Esophagus squamous epithelium (tissue), 5 donors: ENCODE results near the gene PDCD6IP. TPM values are rescaled to one million over a fixed set of nuclear protein-coding genes. Genes with fewer than 3 reads are reported as not detected.

Experiments used
- DNase-seq: peaks from one replicate; lab custom pipeline; 2025; lab: John Stamatoyannopoulos, UW
- H3K27ac ChIP-seq, 4 donors: fragments of 200-600 bp; sonication (generic); one replicate each; pipeline ENCODE4 v1.5.1; 2016 to 2019; ENCODE audit warnings: mild to moderate bottlenecking in 1 of 4
- H3K27me3 ChIP-seq, 4 donors: fragments of 200-600 bp; sonication (generic); 1 replicate in 3 of 4; 2 replicates in 1 of 4; pipeline versions ENCODE4 v1.5.1 to v1.6.0; 2017 to 2021; ENCODE audit warnings: antibody characterized with exemption in 1 of 4
- H3K36me3 ChIP-seq, 3 donors: fragments of 200-600 bp; sonication (generic); one replicate each; pipeline ENCODE4 v1.5.1; 2016 to 2019
- H3K4me1 ChIP-seq, 3 donors: fragments of 200-600 bp; sonication (generic); one replicate each; pipeline ENCODE4 v1.5.1; 2017 to 2019
- H3K4me3 ChIP-seq, 4 donors: fragments of 200-600 bp; sonication (generic); 1 replicate in 3 of 4; 2 replicates in 1 of 4; pipeline ENCODE4 v1.5.1; 2016 to 2019; ENCODE audit warnings: mild to moderate bottlenecking in 2 of 4, moderate library complexity in 1 of 4
- H3K9me3 ChIP-seq, 3 donors: fragments of 200-600 bp; sonication (generic); one replicate each; pipeline ENCODE4 v1.5.1; 2016 to 2019
- POLR2A ChIP-seq, 4 donors: fragments of 450-650 bp; IDR thresholded peaks; one replicate each; pipeline ENCODE4 v1.6.1; 2017; ENCODE audit warnings: antibody characterized with exemption in 4 of 4, mild to moderate bottlenecking in 4 of 4, moderate library complexity in 3 of 4
- WGBS, 2 donors: methylation state at CpG; one replicate each; pipeline ENCODE4 v1.1.5; 2018; 5-methylcytosine and 5-hydroxymethylcytosine counted together
- intact Hi-C: fragments of 100-400 bp; cut with DNase I; formaldehyde crosslinking; loops from one replicate; pipeline ENCODE4 v1.15.0; 2022
- total RNA-seq, 4 donors: library from RNA; depleted of rRNA; stranded (reverse); fragments of >200 nt; gene quantifications; one replicate each; pipeline ENCODE4 v1.1.0, GENCODE V29; 2016
- TF ChIP-seq, protein P1 (sequence below), 6 experiments: fragments of 450-650 bp in 4 of 6; fragments of 200-600 bp in 2 of 6; sonication (generic) in 2 of 6; IDR thresholded peaks; one replicate each; pipeline ENCODE4 v1.5.1; 2016 to 2019; ENCODE audit warnings: antibody characterized with exemption in 6 of 6, mild to moderate bottlenecking in 4 of 6, moderate library complexity in 4 of 6
- donor health status: DM: yes; HTN: yes; CAD: no.

The PDCD6IP gene
- total RNA-seq, 4 donors from 2014 or later = 95.1 to 317 (median 189) TPM

DNA sequence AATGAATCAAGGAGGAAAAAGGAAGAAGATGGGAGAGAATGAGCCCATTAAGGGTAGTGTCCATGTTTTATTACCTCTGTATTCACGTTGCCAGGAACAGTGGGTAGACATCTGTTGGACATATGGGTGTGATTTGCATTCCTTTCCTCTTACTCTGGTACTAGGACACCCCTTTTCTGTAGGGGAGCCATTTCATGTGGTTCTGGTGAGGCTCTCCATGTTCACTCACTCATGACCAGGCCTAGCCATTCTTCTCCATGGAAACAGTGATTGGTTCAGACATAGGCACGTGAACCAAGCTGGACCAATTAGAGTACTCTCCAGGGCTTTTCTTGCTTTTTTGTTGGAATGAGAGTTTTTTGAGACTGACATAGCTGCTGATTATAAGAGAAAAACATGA is 39.6 kb upstream of the PDCD6IP start:
- no peaks in the 10 kb centered on the region for H3K27me3 ChIP-seq
- no peaks in the 10 kb centered on the region for H3K4me1 ChIP-seq
- H3K4me3 ChIP-seq = no peak overlapping the region
- TF ChIP-seq, protein P1, sequence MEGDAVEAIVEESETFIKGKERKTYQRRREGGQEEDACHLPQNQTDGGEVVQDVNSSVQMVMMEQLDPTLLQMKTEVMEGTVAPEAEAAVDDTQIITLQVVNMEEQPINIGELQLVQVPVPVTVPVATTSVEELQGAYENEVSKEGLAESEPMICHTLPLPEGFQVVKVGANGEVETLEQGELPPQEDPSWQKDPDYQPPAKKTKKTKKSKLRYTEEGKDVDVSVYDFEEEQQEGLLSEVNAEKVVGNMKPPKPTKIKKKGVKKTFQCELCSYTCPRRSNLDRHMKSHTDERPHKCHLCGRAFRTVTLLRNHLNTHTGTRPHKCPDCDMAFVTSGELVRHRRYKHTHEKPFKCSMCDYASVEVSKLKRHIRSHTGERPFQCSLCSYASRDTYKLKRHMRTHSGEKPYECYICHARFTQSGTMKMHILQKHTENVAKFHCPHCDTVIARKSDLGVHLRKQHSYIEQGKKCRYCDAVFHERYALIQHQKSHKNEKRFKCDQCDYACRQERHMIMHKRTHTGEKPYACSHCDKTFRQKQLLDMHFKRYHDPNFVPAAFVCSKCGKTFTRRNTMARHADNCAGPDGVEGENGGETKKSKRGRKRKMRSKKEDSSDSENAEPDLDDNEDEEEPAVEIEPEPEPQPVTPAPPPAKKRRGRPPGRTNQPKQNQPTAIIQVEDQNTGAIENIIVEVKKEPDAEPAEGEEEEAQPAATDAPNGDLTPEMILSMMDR (IDR thresholded peaks at IDR 0.05) = no peak
- TF ChIP-seq POLR2A (IDR thresholded peaks at IDR 0.05) = no peak
- H3K9me3 ChIP-seq = peaks cover 0 to 16% (median 10%) of the 10 kb centered on the region in 3 donors
- no peak overlapping the region for H3K27ac ChIP-seq
- DNase-seq = no peak
- intact Hi-C loops = no loop called here
- WGBS, 2 donors = 62 to 69% methylated on average over 2 of the region's 2 CpGs
- no peaks in the 10 kb centered on the region for H3K36me3 ChIP-seq

DNA sequence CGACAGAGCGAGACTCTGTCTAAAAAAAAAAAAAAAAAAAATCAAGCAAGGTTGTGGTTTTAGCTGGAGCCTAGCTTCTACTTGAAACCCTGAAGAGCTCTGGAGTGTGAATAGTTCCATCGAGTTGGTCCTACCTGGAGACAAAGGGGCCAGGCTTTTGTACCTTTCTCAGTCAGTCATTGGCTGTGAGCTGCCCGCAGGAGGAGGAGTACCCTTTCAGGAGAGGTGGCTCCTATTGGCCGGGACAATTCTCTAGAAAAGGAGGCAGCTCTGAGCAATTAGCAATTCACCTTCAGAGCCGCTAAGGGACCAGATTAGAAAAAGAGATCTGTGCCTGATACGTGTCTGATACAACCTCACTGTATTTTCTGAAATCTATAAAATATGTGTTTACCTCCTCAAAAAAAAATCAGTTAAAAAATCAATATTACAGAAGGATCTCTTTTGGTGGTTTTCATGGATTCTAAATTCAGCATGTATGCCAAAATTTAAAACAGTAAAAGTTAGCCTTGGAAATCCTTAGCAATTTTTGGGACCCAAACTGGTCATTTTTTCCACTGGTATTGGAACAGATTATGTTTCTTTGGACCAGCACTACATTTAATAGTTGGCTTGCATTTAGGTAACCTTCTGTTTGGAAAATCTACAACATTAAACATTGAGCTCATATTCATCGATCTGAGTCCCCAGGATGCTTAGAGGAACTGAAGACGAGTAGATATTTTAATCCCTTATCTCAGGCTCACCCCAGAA is 29.7 kb upstream of the PDCD6IP start:
- no peaks in the 10 kb centered on the region for H3K36me3 ChIP-seq
- 87 to 89% methylated on average over 9 of the region's 9 CpGs for WGBS, 2 donors
- H3K27me3 ChIP-seq = peaks cover 0 to 3% (median 0%) of the 10 kb centered on the region in 4 donors
- intact Hi-C loops = no loop called here
- no peak for DNase-seq
- H3K4me1 ChIP-seq = no peaks in the 10 kb centered on the region
- no peaks in the 10 kb centered on the region for H3K9me3 ChIP-seq
- no peak overlapping the region for H3K27ac ChIP-seq
- TF ChIP-seq, protein P1 (IDR thresholded peaks at IDR 0.05) = no peak
- no peak for TF ChIP-seq POLR2A (IDR thresholded peaks at IDR 0.05)
- H3K4me3 ChIP-seq = no peak overlapping the region

DNA sequence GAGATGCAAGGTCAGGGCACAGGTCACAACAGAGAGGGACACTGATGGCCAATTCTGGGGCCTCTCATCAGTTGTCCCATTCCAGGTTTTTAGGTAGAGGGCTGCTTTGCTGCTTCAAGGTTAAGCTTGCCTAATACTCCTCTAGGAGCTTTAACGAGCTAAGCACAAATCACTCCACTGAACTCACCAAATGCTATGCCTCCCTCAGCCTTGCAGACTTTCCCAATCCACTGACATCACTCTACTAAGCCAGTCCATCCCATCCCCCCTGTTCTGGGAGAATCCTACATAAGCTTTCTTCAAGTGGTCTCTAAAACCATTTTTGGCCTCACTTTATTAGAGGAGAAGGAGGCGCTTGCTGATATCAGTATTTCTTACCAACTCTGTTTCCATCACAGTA is 24.8 kb upstream of the PDCD6IP start:
- no peaks in the 10 kb centered on the region for H3K4me1 ChIP-seq
- WGBS, 2 donors = 81 to 82% methylated on average over 2 of the region's 2 CpGs
- no peak overlapping the region for H3K4me3 ChIP-seq
- no peak overlapping the region for H3K27ac ChIP-seq
- no peak for DNase-seq
- TF ChIP-seq, protein P1 (IDR thresholded peaks at IDR 0.05) = no peak
- no peak for TF ChIP-seq POLR2A (IDR thresholded peaks at IDR 0.05)
- intact Hi-C loops = no loop called here
- no peaks in the 10 kb centered on the region for H3K36me3 ChIP-seq
- H3K27me3 ChIP-seq = no peaks in the 10 kb centered on the region
- H3K9me3 ChIP-seq = no peaks in the 10 kb centered on the region

DNA sequence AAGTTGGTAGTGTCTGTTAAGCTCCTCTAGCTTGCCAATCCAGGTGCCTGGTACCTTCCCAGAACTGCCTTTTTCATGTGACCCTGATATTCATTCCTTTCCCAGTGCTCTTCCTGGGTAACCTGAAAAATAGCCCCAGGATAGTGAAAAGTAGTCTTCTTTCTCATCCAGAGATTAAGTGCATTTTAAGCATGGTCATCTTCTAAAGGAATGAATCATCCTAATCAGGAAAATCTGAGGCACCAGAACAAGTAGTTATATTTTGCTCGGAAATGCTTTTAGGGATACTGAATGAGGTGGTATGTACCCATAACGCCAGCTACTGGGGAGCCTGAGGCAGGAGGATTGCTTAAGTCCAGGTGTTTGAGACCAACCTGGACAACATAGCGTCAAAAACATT is 23.1 kb upstream of the PDCD6IP start:
- intact Hi-C loops = no loop called here
- no peaks in the 10 kb centered on the region for H3K27me3 ChIP-seq
- no peak overlapping the region for H3K27ac ChIP-seq
- TF ChIP-seq, protein P1 (IDR thresholded peaks at IDR 0.05) = no peak
- TF ChIP-seq POLR2A (IDR thresholded peaks at IDR 0.05) = no peak
- H3K9me3 ChIP-seq = no peaks in the 10 kb centered on the region
- 68 to 78% methylated on average over 3 of the region's 3 CpGs for WGBS, 2 donors
- H3K4me1 ChIP-seq = no peaks in the 10 kb centered on the region
- H3K4me3 ChIP-seq = no peak overlapping the region
- no peak for DNase-seq
- no peaks in the 10 kb centered on the region for H3K36me3 ChIP-seq

DNA sequence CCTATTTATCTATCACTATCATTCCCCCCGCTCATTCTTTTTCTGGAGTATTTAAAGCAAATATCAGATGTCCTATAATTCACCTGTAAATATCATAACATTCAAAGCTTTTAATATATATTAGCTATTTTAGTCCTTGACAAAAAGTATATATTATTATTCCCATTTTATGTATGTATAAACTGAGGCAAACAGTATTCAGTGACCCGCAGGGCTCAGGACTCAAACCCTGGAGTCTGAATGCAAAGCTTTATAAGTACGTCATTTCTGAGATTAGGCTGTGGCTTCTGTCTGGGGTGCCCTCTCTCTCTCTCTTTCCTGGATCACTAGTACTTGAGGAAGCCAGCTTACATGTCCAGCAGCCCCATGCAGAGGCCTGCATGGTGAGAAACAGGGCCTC is 20.4 kb upstream of the PDCD6IP start:
- Histone ChIP-seq H3K9me3 (no peaks in the 10 kb centered on the region), H3K27me3 (no peaks in the 10 kb centered on the region), H3K4me1 (no peaks in the 10 kb centered on the region), H3K27ac (no peak overlapping the region), H3K4me3 (no peak overlapping the region), H3K36me3 (no peaks in the 10 kb centered on the region)
- TF ChIP-seq, protein P1 (IDR thresholded peaks at IDR 0.05) = no peak
- TF ChIP-seq POLR2A (IDR thresholded peaks at IDR 0.05) = no peak
- no peak for DNase-seq
- intact Hi-C loops = no loop called here
- WGBS, 2 donors = 96 to 97% methylated on average over 3 of the region's 3 CpGs
